ENCODE measurements around the gene KAT8. TPM values are rescaled to one million over a fixed set of nuclear protein-coding genes. Genes with fewer than 3 reads are reported as not detected.

The KAT8 gene
- total and polyA plus RNA-seq, 9 of the 15 experiments (the other 6 are each of a cell fraction or from before 2014, with no cell fraction given) = 10.0 to 98.5 (median 76.4) TPM

GRCh38 chr16:31094424-31095120 is 22.9 kb upstream of the KAT8 start, which contains the start of gene VKORC1 (continued):
- peak; percentile 94 for TF ChIP-seq ARID4B (CRISPR knock-in tag; IDR thresholded peaks at IDR 0.05)
- TF ChIP-seq RUNX1 (IDR thresholded peaks at IDR 0.05; ENCODE audit: low read depth) = no peak
- no peak for TF ChIP-seq ARHGAP35 (IDR thresholded peaks at IDR 0.05; ENCODE audit: partially characterized antibody)
- TF ChIP-seq ETS1 (conservative IDR thresholded peaks at IDR 0.05; ENCODE audit: control insufficient read depth, low read depth, low read length) = peak; percentile 89
- no peak for TF ChIP-seq NUFIP1 (IDR thresholded peaks at IDR 0.05; ENCODE audit: partially characterized antibody)
- no peak for TF ChIP-seq ZNF75A (CRISPR knock-in tag; IDR thresholded peaks at IDR 0.05)
- no peak for TF ChIP-seq GTF2F1 (IDR thresholded peaks at IDR 0.05; ENCODE audit: low read depth, low read length)
- TF ChIP-seq ZNF668 (CRISPR knock-in tag; IDR thresholded peaks at IDR 0.05) = no peak
- no peak for TF ChIP-seq ZNF24 (IDR thresholded peaks at IDR 0.05)
- no peak for TF ChIP-seq PPARD (CRISPR knock-in tag; IDR thresholded peaks at IDR 0.05)
- no peak for TF ChIP-seq MTF1 (CRISPR knock-in tag; IDR thresholded peaks at IDR 0.05; ENCODE audit: borderline replicate concordance)
- TF ChIP-seq SMARCE1 (IDR thresholded peaks at IDR 0.05) = no peak; the same call in 1 of the 2 replicates
- no peak for TF ChIP-seq NR2C1 (IDR thresholded peaks at IDR 0.05)
- peak; percentile 66; the same call in 1 of the 2 replicates for TF ChIP-seq NR2C1 (tag; IDR thresholded peaks at IDR 0.05)
- TF ChIP-seq RBFOX2 (IDR thresholded peaks at IDR 0.05; ENCODE audit: low read depth, low read length) = peak; percentile 86
- TF ChIP-seq CREM (IDR thresholded peaks at IDR 0.05; ENCODE audit: low read depth) = peak; percentile 79
- no peak for TF ChIP-seq CTCFL (IDR thresholded peaks at IDR 0.05; ENCODE audit: borderline replicate concordance, insufficient read depth, low read depth, low read length, poor library complexity, severe bottlenecking)
- no peak for TF ChIP-seq TAF15 (IDR thresholded peaks at IDR 0.05; ENCODE audit: low read depth, low read length)
- no peak for TF ChIP-seq ETS2 (tag; IDR thresholded peaks at IDR 0.05; ENCODE audit: borderline replicate concordance, poor library complexity, severe bottlenecking)
- TF ChIP-seq MTA1 (IDR thresholded peaks at IDR 0.05; ENCODE audit: borderline replicate concordance) = no peak
- TF ChIP-seq DPF2 (IDR thresholded peaks at IDR 0.05) = no peak
- TF ChIP-seq TGIF2 (CRISPR knock-in tag; IDR thresholded peaks at IDR 0.05) = no peak
- no peak for TF ChIP-seq ZNF717 (CRISPR knock-in tag; IDR thresholded peaks at IDR 0.05)
- no peak for TF ChIP-seq RBM34 (IDR thresholded peaks at IDR 0.05; ENCODE audit: borderline replicate concordance, insufficient read depth, low read length)
